Measurements from ENCODE around the gene FAM25A. TPM values are rescaled to one million over a fixed set of nuclear protein-coding genes. Genes with fewer than 3 reads are reported as not detected.
"Not testable (repeated sequence)": the region's sequence is repeated elsewhere in the genome, so short reads cannot be mapped to it uniquely, and the experiment has no call there.

The FAM25A gene
- total and polyA plus RNA-seq, 2 experiments from 2014 or later, result not detected

DNA sequence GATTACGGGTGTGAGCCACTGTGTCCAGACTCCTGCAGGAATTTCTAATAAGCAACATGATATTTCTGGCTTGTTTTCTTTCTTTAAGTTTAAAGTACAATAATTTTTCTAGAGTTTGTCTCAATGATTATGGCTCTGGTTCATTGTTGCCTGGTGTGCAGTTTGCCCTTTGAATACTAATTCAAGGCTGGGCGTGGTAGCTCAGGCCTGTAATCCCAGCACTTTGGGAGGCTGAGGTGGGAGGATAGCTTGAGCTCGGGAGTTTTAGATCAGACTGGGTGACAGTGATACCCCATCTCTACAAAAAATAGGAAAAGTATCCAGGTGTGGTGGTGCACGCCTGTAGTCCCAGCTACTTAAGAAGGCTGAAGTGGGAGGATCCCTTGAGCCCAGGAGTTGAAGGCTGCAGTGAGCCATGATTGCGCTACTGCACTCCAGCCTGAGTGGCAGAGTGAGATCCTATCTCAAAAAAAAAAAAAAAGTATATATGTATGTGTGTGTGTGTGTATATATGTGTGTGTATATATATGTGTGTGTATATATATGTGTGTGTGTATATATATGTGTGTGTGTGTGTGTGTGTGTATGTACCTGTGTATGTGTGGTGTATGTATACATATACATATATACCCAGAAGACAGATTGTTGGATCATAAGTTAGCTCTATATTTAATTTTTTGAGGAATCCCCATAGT, 43.6 kb upstream of the FAM25A start:
- Histone ChIP-seq H3K4me1 (ENCODE audit: low read depth) (peaks cover 16% of the 10 kb centered on the region), H3K9me3 (ENCODE audit: low read depth) (no peaks in the 10 kb centered on the region), H3K27ac (no peak overlapping the region), H3K4me3 (no peak overlapping the region), H3K27me3 (peaks cover 5% of the 10 kb centered on the region), H3K36me3 (no peaks in the 10 kb centered on the region)
- no peak for TF ChIP-seq CTCF (IDR thresholded peaks at IDR 0.05; ENCODE audit: low read depth, low read length)
- DNase-seq (ENCODE audit: low read depth in 1 of 2, low spot score in 1 of 2), result no peak

GRCh38 chr10:86978457-86978856, 41.6 kb upstream of the FAM25A start:
- not testable (repeated sequence) for H3K27me3 ChIP-seq; H3K27ac ChIP-seq; DNase-seq (ENCODE audit: low read depth in 1 of 2, low spot score in 1 of 2); H3K4me3 ChIP-seq; H3K36me3 ChIP-seq; H3K9me3 ChIP-seq (ENCODE audit: low read depth)
- peaks cover 16% of the 10 kb centered on the region for H3K4me1 ChIP-seq (ENCODE audit: low read depth)

DNA sequence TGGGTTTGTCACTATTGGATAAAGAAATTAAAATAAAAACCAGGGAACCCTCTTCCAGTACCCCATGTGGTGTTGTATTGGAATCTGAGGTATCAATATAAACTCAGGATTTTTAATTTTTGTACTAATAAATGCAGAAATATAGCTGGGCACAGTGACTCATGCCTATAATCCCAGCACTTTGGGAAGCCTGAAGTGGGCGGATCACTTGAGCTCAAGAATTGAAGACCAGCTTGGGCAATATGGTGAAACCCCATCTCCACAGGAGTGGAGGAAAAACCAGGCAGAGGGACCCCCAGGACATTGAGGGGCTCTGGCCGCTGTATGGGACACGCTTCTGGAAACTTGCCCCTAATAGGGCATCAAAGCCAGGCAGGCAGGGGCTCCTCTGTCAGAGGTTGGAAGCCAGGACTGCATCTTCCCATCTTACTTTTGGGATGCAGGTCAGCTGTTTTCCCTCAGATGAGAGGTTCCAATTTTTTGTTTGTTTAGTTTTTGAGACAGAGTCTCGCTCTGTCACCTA, 40.7 kb upstream of the FAM25A start:
- TF ChIP-seq CTCF (IDR thresholded peaks at IDR 0.05; ENCODE audit: low read depth, low read length), result no peak
- peaks cover 16% of the 10 kb centered on the region for H3K4me1 ChIP-seq (ENCODE audit: low read depth)
- H3K27me3 ChIP-seq, result no peaks in the 10 kb centered on the region
- no peaks in the 10 kb centered on the region for H3K36me3 ChIP-seq
- peak overlapping the region; percentile 76 for H3K27ac ChIP-seq
- H3K4me3 ChIP-seq, result no peak overlapping the region
- no peak for DNase-seq (ENCODE audit: low read depth in 1 of 2, low spot score in 1 of 2)
- H3K9me3 ChIP-seq (ENCODE audit: low read depth), result no peaks in the 10 kb centered on the region

GRCh38 chr10:86979977-86980448, 40.1 kb upstream of the FAM25A start:
- DNase-seq (ENCODE audit: low read depth in 1 of 2, low spot score in 1 of 2), result peak; percentile 30 to 68
- H3K4me3 ChIP-seq, result no peak overlapping the region
- no peaks in the 10 kb centered on the region for H3K9me3 ChIP-seq (ENCODE audit: low read depth)
- no peaks in the 10 kb centered on the region for H3K36me3 ChIP-seq
- no peak for TF ChIP-seq CTCF (IDR thresholded peaks at IDR 0.05; ENCODE audit: low read depth, low read length)
- no peaks in the 10 kb centered on the region for H3K27me3 ChIP-seq
- H3K27ac ChIP-seq, result peak overlapping the region; percentile 76
- peaks cover 16% of the 10 kb centered on the region for H3K4me1 ChIP-seq (ENCODE audit: low read depth)

GRCh38 chr10:86981020-86981419, 39.1 kb upstream of the FAM25A start:
- DNase-seq (ENCODE audit: low read depth in 1 of 2, low spot score in 1 of 2); H3K27me3 ChIP-seq; H3K4me3 ChIP-seq; H3K36me3 ChIP-seq; H3K9me3 ChIP-seq (ENCODE audit: low read depth): not testable (repeated sequence)
- H3K27ac ChIP-seq, result peak overlapping the region; percentile 76
- peaks cover 16% of the 10 kb centered on the region for H3K4me1 ChIP-seq (ENCODE audit: low read depth)

- Histone ChIP-seq H3K9me3 (ENCODE audit: low read depth) (no peaks in the 10 kb centered on the region), H3K36me3 (no peaks in the 10 kb centered on the region)
- DNase-seq (ENCODE audit: low read depth in 1 of 2, low spot score in 1 of 2), result no peak
These were observed 38.4 kb upstream of the FAM25A start for GRCh38 chr10:86981716-86982115.

DNA sequence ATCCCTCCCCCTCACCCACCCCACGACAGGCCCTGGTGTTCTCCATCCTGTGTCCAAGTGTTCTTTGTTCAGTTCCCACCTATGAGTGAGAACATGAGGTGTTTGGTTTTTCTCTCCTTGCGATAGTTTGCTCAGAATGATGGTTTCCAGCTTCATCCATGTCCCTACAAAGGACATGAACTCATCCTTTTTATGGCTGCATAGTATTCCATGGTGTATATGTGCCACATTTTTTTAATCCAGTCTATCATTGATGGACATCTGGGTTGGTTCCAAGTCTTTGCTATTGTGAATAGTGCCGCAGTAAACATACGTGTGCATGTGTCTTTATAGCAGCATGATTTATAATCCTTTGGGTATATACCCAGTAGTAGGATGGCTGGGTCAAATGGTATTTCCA, 35.6 kb upstream of the FAM25A start:
- H3K9me3 ChIP-seq (ENCODE audit: low read depth); H3K4me3 ChIP-seq; H3K27ac ChIP-seq; DNase-seq (ENCODE audit: low read depth in 1 of 2, low spot score in 1 of 2); H3K27me3 ChIP-seq; H3K36me3 ChIP-seq: not testable (repeated sequence)
- H3K4me1 ChIP-seq (ENCODE audit: low read depth), result peaks cover 16% of the 10 kb centered on the region

More at GRCh38 chr10:86981716-86982115, 38.4 kb upstream of the FAM25A start:
- Histone ChIP-seq H3K27me3 (no peaks in the 10 kb centered on the region), H3K4me1 (ENCODE audit: low read depth) (peaks cover 16% of the 10 kb centered on the region), H3K27ac (no peak overlapping the region), H3K4me3 (no peak overlapping the region)
- no peak for TF ChIP-seq CTCF (IDR thresholded peaks at IDR 0.05; ENCODE audit: low read depth, low read length)
